SK-N-SH (cell line): ENCODE measurements around the gene ADAMTSL1. TPM values are rescaled to one million over a fixed set of nuclear protein-coding genes. Genes with fewer than 3 reads are reported as not detected.

Experiments used
- CTCF ChIA-PET: fragments of 300-600, 350-600 bp; formaldehyde crosslinking; extraction: SDS; loops from one replicate; lab custom pipeline; 2021; lab: Yijun Ruan, JAX
- POLR2A ChIA-PET: fragments of 350-600 bp; sonication (Branson Sonifier 250); formaldehyde crosslinking; extraction: SDS; loops from one replicate; lab custom pipeline; 2020; ENCODE audit warnings: antibody characterized with exemption, inconsistent platforms; lab: Yijun Ruan, JAX
- DNase-seq: peaks from one replicate; pipeline ENCODE4 v3.0.0; 2012
- H2AFZ ChIP-seq: fragments of 200-600 bp; sonication (generic); 2 replicates; pipeline ENCODE4 v1.8.1; 2016; ENCODE audit warnings: antibody characterized with exemption, mild to moderate bottlenecking, low read depth
- H3F3A ChIP-seq: fragments of 200-600 bp; sonication (generic); replicated peaks from 2 replicates; pipeline ENCODE3; 2016; ENCODE audit warnings: antibody characterized with exemption, mild to moderate bottlenecking; ENCODE audit not compliant: insufficient read depth
- H3K27ac ChIP-seq, 2 experiments: fragments of 200-500 bp in 1 of 2; fragments of 200-600 bp in 1 of 2; sonication (Bioruptor generic) in 1 of 2; sonication (generic), shearing (Covaris generic) in 1 of 2; 2 replicates each; pipeline versions ENCODE4 v1.5.1 to v1.6.1; 2014 to 2016; ENCODE audit warnings: low read depth in 2 of 2, inconsistent platforms in 1 of 2, low read length in 1 of 2, mild to moderate bottlenecking in 1 of 2, mixed read lengths in 1 of 2
- H3K27me3 ChIP-seq: fragments of 200-600 bp; sonication (generic), shearing (Covaris generic); 2 replicates; pipeline ENCODE4 v1.6.1; 2016; ENCODE audit warnings: mixed run types; ENCODE audit not compliant: insufficient read depth
- H3K36me3 ChIP-seq, 2 experiments: fragments of 200-500 bp in 1 of 2; fragments of 200-600 bp in 1 of 2; sonication (Bioruptor generic) in 1 of 2; sonication (generic) in 1 of 2; replicated peaks in 1 of 2; 2 replicates each; pipeline versions ENCODE3 to v1.5.1; 2014 to 2016; ENCODE audit warnings: low read length in 1 of 2, mild to moderate bottlenecking in 1 of 2; ENCODE audit not compliant: insufficient read depth in 2 of 2, control insufficient read depth in 1 of 2
- H3K4me1 ChIP-seq, 2 experiments: fragments of 200-500 bp in 1 of 2; fragments of 200-600 bp in 1 of 2; sonication (Bioruptor generic) in 1 of 2; sonication (generic), shearing (Covaris generic) in 1 of 2; 2 replicates each; pipeline versions ENCODE4 v1.5.1 to v1.6.1; 2014 to 2016; ENCODE audit warnings: low read depth in 1 of 2, low read length in 1 of 2, mixed run types in 1 of 2; ENCODE audit not compliant: insufficient read depth in 2 of 2, control insufficient read depth in 1 of 2
- H3K4me2 ChIP-seq: fragments of 200-600 bp; sonication (generic), shearing (Covaris generic); 2 replicates; pipeline ENCODE4 v1.6.1; 2017; ENCODE audit warnings: mixed run types
- H3K4me3 ChIP-seq, 2 experiments: fragments of 200-500 bp in 1 of 2; fragments of 200-600 bp in 1 of 2; sonication (Bioruptor generic) in 1 of 2; sonication (generic), shearing (Covaris generic) in 1 of 2; 2 replicates each; pipeline versions ENCODE4 v1.5.1 to v1.8.1; 2014 to 2016; ENCODE audit warnings: low read depth in 2 of 2, inconsistent platforms in 1 of 2, low read length in 1 of 2, mild to moderate bottlenecking in 1 of 2, mixed read lengths in 1 of 2, moderate library complexity in 1 of 2
- H3K79me2 ChIP-seq: fragments of 200-600 bp; sonication (generic); 2 replicates; pipeline ENCODE4 v1.8.1; 2017; ENCODE audit warnings: mild to moderate bottlenecking; ENCODE audit not compliant: insufficient read depth
- H3K9ac ChIP-seq: fragments of 200-600 bp; sonication (generic); 2 replicates; pipeline ENCODE4 v1.6.1; 2017; ENCODE audit warnings: mixed run types
- H3K9me2 ChIP-seq: fragments of 200-600 bp; sonication (generic); 2 replicates; pipeline ENCODE4 v1.6.1; 2017; ENCODE audit warnings: mixed run types
- H3K9me3 ChIP-seq: fragments of 200-600 bp; sonication (generic); 2 replicates; pipeline ENCODE4 v1.6.1; 2017; ENCODE audit warnings: mixed run types, mild to moderate bottlenecking, moderate library complexity
- H4K20me1 ChIP-seq: fragments of 200-600 bp; sonication (generic); 2 replicates; pipeline ENCODE4 v1.6.1; 2017; ENCODE audit warnings: mild to moderate bottlenecking, mixed run types; ENCODE audit not compliant: insufficient read depth
- ELF1 ChIP-seq: IDR thresholded peaks from 2 replicates; pipeline ENCODE4 v1.4.0; 2012
- EZH2phosphoT487 ChIP-seq: fragments of 200-600 bp; sonication (generic); IDR thresholded peaks from 2 replicates; pipeline ENCODE4 v1.6.1; 2017; ENCODE audit warnings: low read depth, mixed run types, mild to moderate bottlenecking, antibody characterized with exemption, moderate library complexity, borderline replicate concordance
- GABPA ChIP-seq: IDR thresholded peaks from 2 replicates; pipeline ENCODE4 v1.4.0; 2012; ENCODE audit warnings: low read depth, mild to moderate bottlenecking
- GATA2 ChIP-seq: sonication (generic); formaldehyde crosslinking; IDR thresholded peaks from 2 replicates; pipeline ENCODE4 v1.5.0; 2020; ENCODE audit warnings: mild to moderate bottlenecking, missing genetic modification reagents
- IRF3 ChIP-seq: fragments of 150-350 bp; IDR thresholded peaks from 2 replicates; pipeline ENCODE4 v1.6.1; 2016; ENCODE audit warnings: mild to moderate bottlenecking, low read depth, low read length
- JUND ChIP-seq: IDR thresholded peaks from 2 replicates; pipeline ENCODE4 v1.4.0; 2012
- MAX ChIP-seq: IDR thresholded peaks from 2 replicates; pipeline ENCODE4 v1.4.0; 2012; ENCODE audit warnings: low read depth
- MEF2A ChIP-seq: IDR thresholded peaks from 2 replicates; pipeline ENCODE4 v1.4.0; 2012; ENCODE audit warnings: low read depth, borderline replicate concordance
- NRF1 ChIP-seq: IDR thresholded peaks from 2 replicates; pipeline ENCODE4 v1.6.1; 2012; ENCODE audit warnings: low read depth, mild to moderate bottlenecking, low read length
- RAD21 ChIP-seq: IDR thresholded peaks from 2 replicates; pipeline ENCODE4 v1.6.1; 2012; ENCODE audit warnings: mild to moderate bottlenecking, low read length
- REST ChIP-seq: IDR thresholded peaks from 2 replicates; pipeline ENCODE4 v1.6.1; 2012; ENCODE audit warnings: mild to moderate bottlenecking, low read depth, low read length, moderate library complexity
- SMC3 ChIP-seq: IDR thresholded peaks from 2 replicates; pipeline ENCODE4 v1.6.1; 2012; ENCODE audit warnings: low read depth, low read length, improper control_type of control experiment
- TAF1 ChIP-seq: IDR thresholded peaks from 2 replicates; pipeline ENCODE4 v1.6.1; 2012; ENCODE audit warnings: low read depth, mild to moderate bottlenecking, low read length, moderate library complexity, borderline replicate concordance
- USF1 ChIP-seq: IDR thresholded peaks from 2 replicates; pipeline ENCODE4 v1.4.0; 2012; ENCODE audit warnings: low read depth, borderline replicate concordance
- USF2 ChIP-seq: fragments of 150-350 bp; IDR thresholded peaks from 2 replicates; pipeline ENCODE4 v1.6.1; 2017; ENCODE audit warnings: antibody characterized with exemption, low read length, low read depth, borderline replicate concordance
- YY1 ChIP-seq: IDR thresholded peaks from 2 replicates; pipeline ENCODE4 v1.4.0; 2012; ENCODE audit warnings: low read depth, mild to moderate bottlenecking
- ZBTB33 ChIP-seq: IDR thresholded peaks from 2 replicates; pipeline ENCODE4 v1.4.0; 2012; ENCODE audit warnings: low read depth, borderline replicate concordance
- WGBS: methylation state at CpG from one replicate; pipeline ENCODE4 v1.1.6; 2017; ENCODE audit warnings: low lambda C conversion rate; 5-methylcytosine and 5-hydroxymethylcytosine counted together
- polyA plus RNA-seq, 3 experiments: library from polyadenylated mRNA; depleted of rRNA; stranded (reverse); fragments of >200 nt; gene quantifications; 2 replicates each; pipeline ENCODE4 v1.2.3, GENCODE V29; 2012

Gene ADAMTSL1
- polyA plus RNA-seq, 1 of the 3 experiments (the other 2 are of a cell fraction) = 114 TPM

GRCh38 chr9:18610956-18611355 lies 137.0 kb downstream of the ADAMTSL1 start:
- peaks cover 0 to 20% of the 10 kb centered on the region in 2 experiments for H3K36me3 ChIP-seq
- H3K4me2 ChIP-seq = no peak overlapping the region
- peaks cover 0 to 4% of the 10 kb centered on the region in 2 experiments; a peak in 2 of 4 replicates for H3K4me1 ChIP-seq
- peaks cover 9% of the 10 kb centered on the region for H3F3A ChIP-seq
- no peak for DNase-seq
- ChIA-PET CTCF (interaction anchor here (0.7 kb wide), 1 partner anchor 78 kb away, joined by 4 read pairs; no protein-coding TSS in a partner anchor), POLR2A (no interaction called here)
- no peaks in the 10 kb centered on the region for H4K20me1 ChIP-seq
- H3K9me2 ChIP-seq = no peaks in the 10 kb centered on the region
- no peak overlapping the region for H3K27ac ChIP-seq
- no peak overlapping the region for H2AFZ ChIP-seq
- no peaks in the 10 kb centered on the region for H3K9me3 ChIP-seq
- peaks cover 90% of the 10 kb centered on the region; the same call in 1 of the 2 replicates for H3K79me2 ChIP-seq
- TF ChIP-seq EZH2phosphoT487 (no peak), REST (no peak), SMC3 (no peak), MAX (no peak), RAD21 (no peak), GABPA (no peak), NRF1 (no peak), JUND (no peak), IRF3 (no peak), ELF1 (no peak), GATA2 (CRISPR knock-in tag) (no peak), MEF2A (no peak), USF2 (no peak), TAF1 (no peak), YY1 (no peak), USF1 (no peak), ZBTB33 (no peak)
- WGBS = 80% methylated on average over 3 of the region's 3 CpGs
- no peaks in the 10 kb centered on the region for H3K27me3 ChIP-seq
- H3K4me3 ChIP-seq = no peak overlapping the region
- H3K9ac ChIP-seq = no peak overlapping the region
